ENCODE results near the gene REPIN1.

The REPIN1 gene

GRCh38 chr7:150379441-150380379, 11.1 kb downstream of the REPIN1 start:
- no peak for DNase-seq (ENCODE audit: low read depth in 1 of 2, low spot score in 1 of 2)
- Histone ChIP-seq H3K4me3 (replicated peaks; ENCODE audit: insufficient read depth, low read length) (peak overlapping the region; percentile 80), H3K27me3 (ENCODE audit: insufficient read depth, poor library complexity, severe bottlenecking) (no peaks in the 10 kb centered on the region), H3K27ac (replicated peaks) (peak overlapping the region; percentile 66)
- TF ChIP-seq SPI1 (IDR thresholded peaks at IDR 0.05; ENCODE audit: borderline replicate concordance, low read depth): no peak
- no peak for TF ChIP-seq REST (IDR thresholded peaks at IDR 0.05; ENCODE audit: insufficient replicate concordance, low read depth)
- no peak for TF ChIP-seq GABPA (IDR thresholded peaks at IDR 0.05; ENCODE audit: low read depth)
- TF ChIP-seq POLR2AphosphoS5 (IDR thresholded peaks at IDR 0.05; ENCODE audit: low read depth): no peak; the same call in 1 of the 2 replicates
- no peak for TF ChIP-seq CTCF (IDR thresholded peaks at IDR 0.05; ENCODE audit: insufficient read depth, low read length)

- no peak for TF ChIP-seq SPI1 (IDR thresholded peaks at IDR 0.05; ENCODE audit: borderline replicate concordance, low read depth)
- no peak for TF ChIP-seq REST (IDR thresholded peaks at IDR 0.05; ENCODE audit: insufficient replicate concordance, low read depth)
- no peak for TF ChIP-seq POLR2AphosphoS5 (IDR thresholded peaks at IDR 0.05; ENCODE audit: low read depth)
- TF ChIP-seq CTCF (IDR thresholded peaks at IDR 0.05; ENCODE audit: insufficient read depth, low read length): no peak
- TF ChIP-seq GABPA (IDR thresholded peaks at IDR 0.05; ENCODE audit: low read depth): no peak
- DNase-seq (ENCODE audit: low read depth in 1 of 2, low spot score in 1 of 2): no peak
- no peak overlapping the region for H3K27ac ChIP-seq (replicated peaks)
- no peaks in the 10 kb centered on the region for H3K27me3 ChIP-seq (ENCODE audit: insufficient read depth, poor library complexity, severe bottlenecking)
- no peak overlapping the region for H3K4me3 ChIP-seq (replicated peaks; ENCODE audit: insufficient read depth, low read length)
Observed at GRCh38 chr7:150380463-150380862, 11.8 kb downstream of the REPIN1 start.

- H3K27ac ChIP-seq (replicated peaks): no peak overlapping the region
- no peaks in the 10 kb centered on the region for H3K27me3 ChIP-seq (ENCODE audit: insufficient read depth, poor library complexity, severe bottlenecking)
- TF ChIP-seq REST (IDR thresholded peaks at IDR 0.05; ENCODE audit: insufficient replicate concordance, low read depth) (no peak), GABPA (IDR thresholded peaks at IDR 0.05; ENCODE audit: low read depth) (no peak), SPI1 (IDR thresholded peaks at IDR 0.05; ENCODE audit: borderline replicate concordance, low read depth) (no peak), POLR2AphosphoS5 (IDR thresholded peaks at IDR 0.05; ENCODE audit: low read depth) (no peak), CTCF (IDR thresholded peaks at IDR 0.05; ENCODE audit: insufficient read depth, low read length) (no peak)
- H3K4me3 ChIP-seq (replicated peaks; ENCODE audit: insufficient read depth, low read length): no peak overlapping the region
- DNase-seq (ENCODE audit: low read depth in 1 of 2, low spot score in 1 of 2): no peak
Observed at GRCh38 chr7:150381096-150381495, 12.5 kb downstream of the REPIN1 start.

Data from HL-60 (cell line).